ENCODE data around the gene KRI1.
A peak's percentile ranks its signal among the peaks of the same experiment; 100 is the strongest.
"Not testable (repeated sequence)": the region's sequence is repeated elsewhere in the genome, so short reads cannot be mapped to it uniquely, and the experiment has no call there.

The KRI1 gene

GRCh38 chr19:10548746-10549276, 17.0 kb downstream of the KRI1 start:
- no peak for DNase-seq

DNA sequence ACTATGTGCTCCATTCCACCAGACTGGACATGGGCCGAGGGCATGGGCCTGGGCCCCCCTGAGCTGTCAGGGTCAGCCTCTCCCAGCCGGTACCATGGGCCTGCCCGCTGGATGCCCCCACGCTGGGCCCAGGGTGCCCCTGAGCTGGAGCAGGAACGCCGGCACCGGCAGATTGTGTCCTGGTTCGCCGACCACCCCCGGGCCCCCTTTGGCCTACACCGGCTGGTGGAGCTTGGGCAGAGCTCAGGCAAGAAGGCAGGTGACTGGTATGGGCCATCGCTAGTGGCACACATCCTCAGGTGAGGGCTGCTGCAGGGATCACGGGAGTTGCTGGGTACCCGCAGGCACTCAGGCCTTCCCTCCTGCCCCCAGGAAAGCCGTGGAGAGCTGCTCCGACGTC, 19.0 kb downstream of the KRI1 start:
- DNase-seq, result no peak

GRCh38 chr19:10544753-10545251, 21.0 kb downstream of the KRI1 start:
- no peak for DNase-seq

GRCh38 chr19:10544242-10544752, 21.5 kb downstream of the KRI1 start:
- no peak for DNase-seq

DNA sequence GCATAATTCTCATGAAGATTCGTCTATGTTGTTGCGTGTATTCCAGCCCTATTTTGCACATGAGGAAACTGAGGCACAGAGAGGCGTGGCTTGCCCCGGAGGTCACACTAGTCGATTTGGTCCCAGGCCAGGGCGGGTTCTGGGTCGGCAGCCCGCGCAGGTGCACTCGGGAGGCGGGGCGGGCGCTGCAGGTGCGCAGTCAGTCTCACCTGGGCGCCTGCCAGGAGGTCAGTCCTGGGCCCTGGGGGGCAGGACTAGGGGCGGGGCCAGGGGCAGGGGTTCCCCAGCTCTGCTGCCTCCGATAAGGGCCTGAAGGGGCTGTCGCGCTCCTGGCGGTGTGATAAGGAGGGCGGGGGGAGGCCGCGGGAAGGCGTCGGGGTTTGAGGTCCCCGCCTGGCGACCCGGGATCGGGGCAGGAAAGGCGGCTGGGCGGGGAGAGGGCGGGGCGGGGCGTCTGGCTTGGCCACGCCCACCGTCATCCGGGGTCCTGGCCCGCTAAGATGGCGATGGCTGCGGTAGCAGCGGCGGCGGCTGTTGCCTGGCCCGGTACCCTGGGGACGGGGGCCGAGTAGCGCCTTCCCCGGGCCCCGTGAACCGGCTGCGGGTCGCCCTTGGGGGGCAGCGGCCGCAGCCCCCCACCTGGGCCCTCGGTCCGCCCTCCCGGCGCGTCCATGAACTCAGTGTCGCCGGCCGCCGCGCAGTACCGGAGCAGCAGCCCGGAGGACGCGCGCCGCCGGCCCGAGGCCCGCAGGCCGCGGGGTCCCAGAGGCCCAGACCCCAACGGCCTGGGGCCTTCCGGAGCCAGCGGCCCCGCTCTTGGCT, 22.2 kb downstream of the KRI1 start, which contains the start of gene ATG4D:
ATG4D (plus strand) TSS at position 485 of the 822 bp plus-strand sequence; CDS start at position 672, 187 bp downstream.
- DNase-seq, result peak; percentile 39 to 85

- no peak for DNase-seq
Observed at GRCh38 chr19:10543059-10543419, 22.8 kb downstream of the KRI1 start.

GRCh38 chr19:10539016-10539415, 26.8 kb downstream of the KRI1 start:
- DNase-seq, result not testable (repeated sequence)

DNA sequence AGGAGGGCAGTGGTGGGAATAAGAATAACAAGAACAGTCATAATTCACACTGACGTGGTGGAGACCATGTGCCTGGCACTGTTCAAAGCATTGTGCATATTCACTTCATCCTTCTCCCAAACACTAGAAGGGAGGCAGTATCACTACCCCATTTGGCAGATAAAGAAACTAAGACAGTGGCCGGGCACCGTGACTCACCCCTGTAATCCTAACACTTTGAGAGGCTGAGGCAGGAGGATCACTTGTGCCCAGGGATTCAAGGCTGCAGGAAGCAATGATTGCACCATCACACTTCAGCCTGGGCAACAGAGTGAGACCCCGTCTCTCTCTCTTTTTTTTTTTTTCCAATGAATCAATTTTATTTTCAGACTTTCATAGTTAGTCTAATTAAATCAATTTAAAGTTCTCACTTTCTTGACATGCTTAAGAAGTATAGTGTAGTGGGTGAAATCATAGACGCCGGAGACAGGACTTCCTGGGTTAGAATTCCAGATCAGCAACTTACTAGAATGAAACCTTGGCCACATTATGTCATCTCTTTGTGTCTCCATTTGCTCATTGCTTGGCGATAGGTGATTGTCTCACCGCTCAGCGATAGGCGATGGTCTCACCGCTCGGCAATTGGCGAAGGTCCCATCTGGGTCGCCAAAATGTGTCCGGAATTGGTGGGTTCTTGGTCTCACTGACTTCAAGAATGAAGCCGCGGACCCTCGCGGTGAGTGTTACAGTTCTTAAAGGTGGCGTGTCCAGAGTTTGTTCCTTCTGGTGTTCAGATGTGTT, 27.4 kb downstream of the KRI1 start:
- no peak for DNase-seq

- DNase-seq, result no peak
Observed at GRCh38 chr19:10537668-10538067, 28.1 kb downstream of the KRI1 start.

GRCh38 chr19:10535613-10536012, 30.2 kb downstream of the KRI1 start:
- DNase-seq, result no peak

DNA sequence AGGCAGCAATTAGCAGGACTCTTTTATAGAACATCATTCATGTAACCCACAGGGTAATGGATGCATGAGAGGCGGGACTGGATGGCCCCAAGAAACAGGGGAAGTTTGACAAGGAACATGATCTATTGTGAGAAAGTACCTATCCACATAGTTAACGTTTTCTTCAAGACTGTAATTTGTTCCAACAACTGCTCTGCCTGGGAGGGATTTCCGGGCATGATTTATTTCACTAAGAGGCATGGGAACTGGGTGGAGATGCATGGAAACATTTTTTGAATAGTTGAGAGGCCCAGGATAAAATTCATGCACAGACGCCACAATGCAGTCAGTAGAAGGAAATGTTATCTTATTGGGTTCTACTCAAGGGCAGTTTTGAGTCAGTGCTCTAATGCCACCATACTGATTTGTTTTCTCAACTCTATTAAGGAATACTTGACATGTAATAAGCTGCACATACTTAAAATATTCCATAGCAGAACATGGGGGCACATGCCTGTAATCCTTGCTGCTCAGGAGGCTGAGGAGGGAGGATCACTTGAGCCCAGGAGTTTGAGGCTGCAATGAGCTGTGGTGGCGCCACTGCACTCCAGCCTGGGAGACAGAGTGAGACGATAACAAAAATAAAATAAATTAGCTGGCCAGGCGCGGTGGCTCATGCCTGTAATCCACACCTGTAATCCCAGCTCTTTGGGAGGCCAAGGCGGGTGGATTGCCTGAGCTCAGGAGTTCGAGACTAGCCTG, 32.0 kb downstream of the KRI1 start:
- DNase-seq, result no peak

GRCh38 chr19:10532457-10532856, 33.4 kb downstream of the KRI1 start:
- DNase-seq, result no peak

DNA sequence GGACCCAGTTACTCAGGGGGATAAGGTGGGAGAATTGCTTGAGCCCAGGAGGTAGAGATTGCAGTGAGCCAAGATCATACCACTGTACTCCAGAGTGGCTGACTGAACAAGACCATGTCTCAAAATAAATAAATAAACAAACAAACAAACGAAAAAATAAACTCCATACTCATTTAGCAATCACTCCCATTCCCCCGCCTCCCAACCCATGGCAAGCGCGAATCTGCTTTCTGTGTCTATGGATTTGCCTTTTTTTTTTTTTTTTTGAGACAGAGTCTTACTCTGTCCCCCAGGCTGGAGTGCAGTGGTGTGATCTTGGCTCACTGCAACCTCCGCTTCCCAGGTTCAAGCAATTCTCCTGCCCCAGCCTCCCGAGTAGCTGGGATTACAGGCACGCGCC, 38.9 kb downstream of the KRI1 start:
- DNase-seq, result not testable (repeated sequence)

DNA sequence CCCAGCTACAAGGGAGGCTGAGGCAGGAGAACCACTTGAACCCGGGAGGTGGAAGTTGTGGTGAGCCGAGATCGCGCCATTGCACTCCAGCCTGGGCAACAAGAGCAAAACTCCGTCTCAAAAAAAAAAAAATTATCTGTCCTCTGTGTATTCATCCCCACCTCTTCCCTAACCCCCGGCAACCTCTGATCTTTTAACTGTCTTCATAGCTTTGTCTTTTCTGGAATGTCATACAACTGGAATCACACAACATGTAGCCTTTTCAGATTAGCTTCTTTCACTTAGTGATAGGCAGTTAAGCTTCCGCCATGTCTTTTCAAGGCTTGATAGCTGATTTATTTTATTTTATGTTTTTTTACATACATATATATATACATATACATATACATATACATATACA, 40.2 kb downstream of the KRI1 start:
- DNase-seq, result no peak

DNA sequence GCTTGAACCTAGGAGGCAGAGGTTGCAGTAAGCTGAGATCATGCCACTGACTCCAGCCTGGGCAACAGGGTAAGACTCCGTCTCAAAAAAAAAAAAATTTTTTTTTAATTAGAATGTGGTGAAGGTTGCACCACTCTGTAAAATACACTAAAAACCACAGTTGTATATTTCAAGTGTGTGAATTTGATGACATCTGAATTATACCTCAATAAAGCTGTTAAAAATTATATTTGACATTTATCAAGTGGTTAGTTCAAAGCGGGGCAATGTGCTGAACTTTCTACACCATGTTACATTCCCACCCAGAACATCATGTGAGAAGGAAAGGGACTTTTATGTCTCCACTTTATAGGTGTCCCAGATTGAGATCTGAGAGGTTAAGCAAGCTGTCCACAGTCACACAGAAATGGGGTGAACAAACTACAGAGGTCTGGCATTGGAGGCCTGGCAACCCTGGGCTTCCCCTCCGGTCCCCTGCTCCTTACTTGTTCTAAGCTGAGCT, 42.6 kb downstream of the KRI1 start:
- DNase-seq, result no peak

- no peak for DNase-seq
Observed at GRCh38 chr19:10521461-10522171, 44.2 kb downstream of the KRI1 start.

DNA sequence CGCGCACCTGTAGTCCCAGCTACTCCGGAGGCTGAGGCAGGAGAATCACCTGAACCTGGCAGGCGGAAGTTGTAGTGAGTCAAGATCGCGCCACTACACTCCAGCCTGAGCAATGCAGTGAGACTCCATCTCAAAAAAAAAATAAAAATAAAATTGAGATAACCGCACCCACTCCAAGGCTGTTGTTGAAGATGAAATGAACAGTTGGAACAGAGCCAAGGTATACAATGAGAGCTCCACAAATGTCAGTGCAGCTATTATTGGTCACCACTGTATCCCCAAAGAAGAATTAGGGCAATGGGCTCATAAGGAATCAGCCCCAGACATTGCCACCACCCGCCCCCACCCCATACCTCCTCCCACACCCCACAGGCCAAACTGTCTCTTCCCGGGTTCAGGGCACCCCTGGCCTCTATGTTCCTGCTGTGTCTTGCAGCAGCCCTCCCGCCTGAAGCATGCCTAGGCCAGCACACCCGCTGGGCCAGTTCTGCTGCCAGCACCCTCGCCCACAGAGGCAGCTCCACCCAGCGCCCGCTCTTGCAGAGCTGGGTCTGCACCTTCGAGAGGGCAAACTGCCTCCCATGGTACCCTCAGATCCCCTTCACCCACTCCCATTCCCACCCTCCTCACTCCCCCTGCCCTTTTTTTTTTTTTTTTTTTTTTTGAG, 45.0 kb downstream of the KRI1 start:
- DNase-seq, result no peak

DNA sequence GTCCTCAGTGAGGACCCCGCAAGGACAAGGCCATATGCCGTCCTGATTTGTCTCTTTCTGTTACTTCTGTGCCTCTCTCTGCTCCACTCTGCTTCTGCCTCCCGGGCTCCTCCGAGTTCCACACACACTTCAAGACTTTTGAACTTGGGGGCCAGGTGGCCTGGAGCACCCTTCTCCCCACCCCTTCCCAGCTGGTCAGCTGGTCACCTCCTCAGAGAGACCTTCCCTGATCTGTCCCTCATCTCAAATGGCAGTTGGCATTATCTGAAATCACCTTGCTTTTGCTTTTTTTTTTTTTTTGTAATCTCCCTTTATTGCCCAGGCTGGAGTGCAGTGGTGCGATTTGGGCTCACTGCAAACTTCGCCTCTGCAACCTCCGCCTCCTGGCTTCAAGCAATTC, 46.4 kb downstream of the KRI1 start:
- DNase-seq, result no peak

DNA sequence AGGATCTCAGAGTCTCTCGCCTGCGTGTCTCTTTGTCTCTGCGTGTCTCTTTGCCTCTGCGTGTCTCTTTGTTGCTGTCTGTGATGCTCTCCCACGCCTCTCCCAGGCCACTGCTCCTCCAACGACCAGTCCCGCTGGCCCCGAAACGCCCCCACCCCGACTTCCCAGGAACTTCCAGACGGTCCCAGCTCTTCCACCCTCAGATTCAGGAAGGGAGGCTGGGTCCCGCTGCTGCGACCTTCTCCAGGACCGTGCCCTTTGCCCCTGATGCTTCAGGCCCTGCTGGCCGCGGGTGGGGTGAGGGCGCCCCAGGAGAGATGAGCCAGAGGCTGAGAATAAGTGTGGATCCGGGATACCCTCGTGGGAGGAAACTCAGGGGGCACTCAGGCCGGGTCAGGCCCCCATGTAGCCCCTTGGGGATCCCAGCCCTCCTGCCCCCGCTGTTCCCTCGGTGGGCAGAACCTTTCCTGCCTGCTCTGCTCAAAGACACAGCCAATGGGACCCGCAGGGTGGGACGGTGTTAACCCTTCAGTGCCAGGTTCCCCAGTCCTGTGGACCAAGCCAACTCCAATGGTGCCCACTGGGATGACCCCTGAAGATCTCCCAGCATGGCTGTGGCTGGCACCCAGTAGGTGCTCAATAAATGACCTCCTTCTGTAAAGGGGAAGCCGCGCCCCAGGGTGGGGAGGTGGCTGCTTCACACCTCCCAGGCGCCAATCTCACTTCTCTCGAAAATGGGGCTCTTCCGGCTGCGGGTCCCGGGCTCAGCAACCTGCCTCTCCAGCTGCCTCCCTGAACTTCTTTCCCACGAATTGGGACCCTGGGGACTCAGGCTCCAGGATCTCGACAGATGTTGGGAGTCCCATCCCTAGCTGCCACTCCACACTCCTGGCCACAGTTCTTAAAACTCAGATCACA, 47.1 kb downstream of the KRI1 start:
- no peak for DNase-seq

All from NCI-H446 (cell line).